Measurements from ENCODE around the gene DRAXIN. TPM values are rescaled to one million over a fixed set of nuclear protein-coding genes. Genes with fewer than 3 reads are reported as not detected.

The DRAXIN gene
- total RNA-seq, 5 donors from 2014 or later (not counting 1 experiment from before 2014, with no cell fraction given), result 0.18 to 2.0 (median 0.23) TPM

- Mint-ChIP-seq H3K27me3 (peaks cover 27 to 36% of the 10 kb centered on the region in 2 donors), H3K4me1 (peaks cover 26 to 35% (median 29%) of the 10 kb centered on the region in 3 donors), H3K4me3 (peak overlapping the region in 1 of 3 donors; percentile 78), H3K27ac (peak overlapping the region in 1 of 2 donors; percentile 36), H3K9me3 (no peaks in the 10 kb centered on the region), H3K36me3 (no peaks in the 10 kb centered on the region)
- H3K27ac ChIP-seq (ENCODE audit: low read length), result no peak overlapping the region
- DNase-seq, result no peak
- ChIA-PET CTCF (interaction anchor here in 1 of 2 donors (0.5 kb wide), 1 partner anchor 24 kb away, joined by 3 read pairs; no protein-coding TSS in a partner anchor), POLR2A (no interaction called here)
- H3K4me3 ChIP-seq (ENCODE audit: control insufficient read depth in 1 of 2, extremely low read depth in 1 of 2, low read length in 1 of 2), result no peak overlapping the region
- H3K36me3 ChIP-seq (ENCODE audit: control insufficient read depth in 2 of 2, extremely low read depth in 1 of 2, insufficient read depth in 1 of 2, low read length in 1 of 2), result no peaks in the 10 kb centered on the region
- peaks cover 9 to 53% of the 10 kb centered on the region in 2 experiments for H3K27me3 ChIP-seq (replicated peaks in 1 of 2; ENCODE audit: control insufficient read depth in 2 of 2, extremely low read depth in 1 of 2, insufficient read depth in 2 of 2, low read length in 1 of 2)
- peaks cover 8 to 34% of the 10 kb centered on the region in 2 experiments for H3K4me1 ChIP-seq (ENCODE audit: control insufficient read depth in 1 of 2, extremely low read depth in 1 of 2, insufficient read depth in 2 of 2, low read length in 2 of 2)
- no peak for ATAC-seq (replicated peaks in 1 of 4)
- H3K9me3 ChIP-seq, result no peaks in the 10 kb centered on the region
- WGBS (ENCODE audit: insufficient coverage), result 67% methylated on average over 3 of the region's 5 CpGs
These were observed 2.4 kb downstream of the DRAXIN start for GRCh38 chr1:11693917-11694316.

DNA sequence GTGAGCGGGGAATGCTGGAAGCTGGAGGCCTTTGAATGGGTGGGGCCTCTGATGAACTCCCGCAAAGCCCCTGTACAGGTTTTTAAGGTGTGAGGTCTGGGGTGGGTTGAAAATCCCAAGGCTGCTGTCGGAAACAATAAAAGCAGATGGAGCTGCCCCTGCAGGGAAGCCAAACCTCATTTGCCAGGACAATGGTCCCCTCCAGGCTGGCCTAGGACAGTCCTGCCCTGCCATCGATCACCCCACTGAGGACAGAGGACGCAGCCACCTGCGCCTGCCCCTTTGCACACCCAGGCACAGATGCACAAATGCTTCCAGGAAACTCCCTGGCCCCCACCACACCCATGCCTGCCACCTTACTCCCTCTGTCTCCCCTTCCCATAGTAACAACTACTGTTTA, 4.4 kb downstream of the DRAXIN start:
- H3K27me3 Mint-ChIP-seq, result peaks cover 15 to 21% of the 10 kb centered on the region in 2 donors
- H3K9me3 Mint-ChIP-seq, result no peaks in the 10 kb centered on the region
- H3K4me3 Mint-ChIP-seq, result no peak overlapping the region
- H3K27ac Mint-ChIP-seq, result no peak overlapping the region
- CTCF ChIA-PET, result interaction anchor here (0.7 to 0.9 kb wide), 2 partner anchors 31 to 45 kb away, joined by 3 to 4 read pairs; no protein-coding TSS in a partner anchor
- Histone ChIP-seq H3K4me3 (ENCODE audit: control insufficient read depth in 1 of 2, extremely low read depth in 1 of 2, low read length in 1 of 2) (no peak overlapping the region), H3K9me3 (no peaks in the 10 kb centered on the region), H3K36me3 (ENCODE audit: control insufficient read depth in 2 of 2, extremely low read depth in 1 of 2, insufficient read depth in 1 of 2, low read length in 1 of 2) (no peaks in the 10 kb centered on the region), H3K27ac (ENCODE audit: low read length) (no peak overlapping the region), H3K27me3 (replicated peaks in 1 of 2; ENCODE audit: control insufficient read depth in 2 of 2, extremely low read depth in 1 of 2, insufficient read depth in 2 of 2, low read length in 1 of 2) (peaks cover 0 to 45% of the 10 kb centered on the region in 2 experiments), H3K4me1 (ENCODE audit: control insufficient read depth in 1 of 2, extremely low read depth in 1 of 2, insufficient read depth in 2 of 2, low read length in 2 of 2) (peaks cover 3 to 28% of the 10 kb centered on the region in 2 experiments)
- POLR2A ChIA-PET, result no interaction called here
- peaks cover 18 to 25% (median 20%) of the 10 kb centered on the region in 3 donors for H3K4me1 Mint-ChIP-seq
- ATAC-seq (replicated peaks in 1 of 4), result no peak
- 96% methylated on average over 3 of the region's 6 CpGs for WGBS (ENCODE audit: insufficient coverage)
- no peak for DNase-seq
- no peaks in the 10 kb centered on the region for H3K36me3 Mint-ChIP-seq

DNA sequence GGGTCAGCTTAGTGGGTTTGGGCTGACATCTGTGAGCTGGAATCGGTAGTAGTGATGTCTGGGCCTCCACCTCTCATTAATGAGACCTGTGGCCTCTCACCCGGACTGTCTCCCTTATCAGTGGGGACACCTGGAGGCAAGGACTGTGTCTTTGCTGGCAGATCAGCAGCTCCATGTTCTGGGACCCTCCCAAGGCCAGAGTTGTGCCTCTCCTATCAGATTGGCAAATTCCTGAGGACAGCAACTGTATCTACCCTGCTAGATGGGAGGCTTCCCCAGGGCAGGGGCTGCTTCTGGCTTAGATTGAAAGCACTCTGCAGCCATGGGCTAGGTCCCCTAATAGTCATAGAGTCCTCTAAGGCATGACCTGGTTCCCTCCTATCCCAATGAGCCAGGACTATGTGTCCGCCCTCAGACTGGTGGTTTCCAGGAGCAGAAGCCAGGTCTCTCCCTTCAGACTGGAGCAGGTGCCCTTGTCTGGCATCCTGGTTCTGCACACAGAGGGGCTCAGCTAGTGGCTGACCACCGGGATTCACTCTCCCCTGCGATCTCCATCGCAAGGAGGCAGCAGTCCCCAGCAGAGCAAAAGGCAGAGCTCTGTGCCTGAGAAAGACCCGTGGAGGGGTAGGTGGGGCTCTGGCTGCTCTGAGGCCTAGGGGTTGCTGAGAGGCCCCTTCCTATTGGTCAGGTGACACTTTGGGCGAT, 5.8 kb downstream of the DRAXIN start:
- Histone ChIP-seq H3K9me3 (no peaks in the 10 kb centered on the region), H3K27me3 (replicated peaks in 1 of 2; ENCODE audit: control insufficient read depth in 2 of 2, extremely low read depth in 1 of 2, insufficient read depth in 2 of 2, low read length in 1 of 2) (peaks cover 2 to 48% of the 10 kb centered on the region in 2 experiments), H3K4me1 (ENCODE audit: control insufficient read depth in 1 of 2, extremely low read depth in 1 of 2, insufficient read depth in 2 of 2, low read length in 2 of 2) (peaks cover 0 to 18% of the 10 kb centered on the region in 2 experiments), H3K4me3 (ENCODE audit: control insufficient read depth in 1 of 2, extremely low read depth in 1 of 2, low read length in 1 of 2) (no peak overlapping the region), H3K27ac (ENCODE audit: low read length) (no peak overlapping the region), H3K36me3 (ENCODE audit: control insufficient read depth in 2 of 2, extremely low read depth in 1 of 2, insufficient read depth in 1 of 2, low read length in 1 of 2) (no peaks in the 10 kb centered on the region)
- H3K9me3 Mint-ChIP-seq, result no peaks in the 10 kb centered on the region
- no peak overlapping the region for H3K4me3 Mint-ChIP-seq
- no peak overlapping the region for H3K27ac Mint-ChIP-seq
- POLR2A ChIA-PET, result no interaction called here
- peaks cover 17 to 22% of the 10 kb centered on the region in 2 donors for H3K27me3 Mint-ChIP-seq
- DNase-seq (no peak), ATAC-seq (replicated peaks in 1 of 4) (no peak)
- CTCF ChIA-PET, result interaction anchor here in 1 of 2 donors (0.5 kb wide), 1 partner anchor 23 kb away, joined by 3 read pairs; no protein-coding TSS in a partner anchor
- H3K4me1 Mint-ChIP-seq, result peaks cover 17 to 21% (median 17%) of the 10 kb centered on the region in 3 donors
- WGBS (ENCODE audit: insufficient coverage), result 80% methylated on average over 6 of the region's 8 CpGs
- H3K36me3 Mint-ChIP-seq, result no peaks in the 10 kb centered on the region

GRCh38 chr1:11697893-11698210, 6.3 kb downstream of the DRAXIN start:
- Histone ChIP-seq H3K4me3 (ENCODE audit: control insufficient read depth in 1 of 2, extremely low read depth in 1 of 2, low read length in 1 of 2) (no peak overlapping the region), H3K27ac (ENCODE audit: low read length) (no peak overlapping the region), H3K4me1 (ENCODE audit: control insufficient read depth in 1 of 2, extremely low read depth in 1 of 2, insufficient read depth in 2 of 2, low read length in 2 of 2) (peaks cover 0 to 13% of the 10 kb centered on the region in 2 experiments), H3K9me3 (no peaks in the 10 kb centered on the region), H3K27me3 (replicated peaks in 1 of 2; ENCODE audit: control insufficient read depth in 2 of 2, extremely low read depth in 1 of 2, insufficient read depth in 2 of 2, low read length in 1 of 2) (peaks cover 3 to 43% of the 10 kb centered on the region in 2 experiments), H3K36me3 (ENCODE audit: control insufficient read depth in 2 of 2, extremely low read depth in 1 of 2, insufficient read depth in 1 of 2, low read length in 1 of 2) (no peaks in the 10 kb centered on the region)
- ATAC-seq (replicated peaks in 1 of 4) (no peak), DNase-seq (no peak)
- WGBS (ENCODE audit: insufficient coverage), result 48% methylated on average over 2 of the region's 5 CpGs
- Mint-ChIP-seq H3K9me3 (no peaks in the 10 kb centered on the region), H3K27me3 (peaks cover 12 to 17% of the 10 kb centered on the region in 2 donors), H3K4me3 (no peak overlapping the region), H3K4me1 (peaks cover 12 to 16% (median 12%) of the 10 kb centered on the region in 3 donors), H3K36me3 (no peaks in the 10 kb centered on the region), H3K27ac (no peak overlapping the region)
- ChIA-PET POLR2A (no interaction called here), CTCF (no interaction called here)

DNA sequence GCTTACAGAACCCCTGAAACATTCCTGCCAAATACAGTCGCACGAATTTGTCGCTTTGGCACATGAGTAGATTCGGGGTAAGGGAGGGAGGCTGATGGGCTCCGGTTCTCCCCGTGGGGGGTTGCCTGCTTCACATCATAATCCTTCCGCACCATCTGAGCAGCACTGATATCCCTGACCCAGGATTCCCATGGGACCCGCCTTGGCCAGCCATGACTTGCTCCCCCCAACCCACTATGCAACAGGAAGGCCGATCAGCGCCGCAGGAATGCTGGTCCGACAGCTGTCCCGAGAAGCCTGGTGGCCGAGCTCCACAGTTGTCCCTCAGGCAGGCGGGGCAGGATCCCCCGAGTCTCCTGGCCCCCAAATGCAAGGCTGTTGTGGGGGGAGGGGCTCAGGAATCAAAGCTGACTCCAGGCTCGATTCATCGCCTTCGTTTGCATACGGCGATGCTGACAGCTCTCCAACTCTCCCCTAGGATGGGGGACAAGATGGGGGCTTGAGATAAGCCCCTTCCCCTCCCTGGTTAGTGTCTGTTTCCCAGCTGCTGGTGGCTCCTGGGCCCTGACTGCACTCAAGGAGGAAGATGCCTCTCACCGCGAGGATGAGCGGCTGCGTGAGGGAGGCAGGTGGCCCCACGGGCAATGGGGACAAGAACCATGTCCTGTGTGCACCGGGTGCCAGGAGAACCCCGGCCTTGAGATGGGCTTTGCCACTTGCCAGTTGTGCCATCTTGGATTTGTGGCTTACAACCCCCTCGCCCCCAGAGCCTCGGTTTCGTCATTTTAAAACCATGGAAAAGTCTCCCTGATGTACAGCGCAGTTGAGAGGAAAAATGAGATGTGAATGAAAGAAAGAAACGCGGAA, 9.3 kb downstream of the DRAXIN start:
- H3K4me1 Mint-ChIP-seq, result peaks cover 0 to 2% (median 0%) of the 10 kb centered on the region in 3 donors
- ChIA-PET CTCF (no interaction called here), POLR2A (no interaction called here)
- no peak overlapping the region for H3K27ac Mint-ChIP-seq
- no peaks in the 10 kb centered on the region for H3K36me3 Mint-ChIP-seq
- H3K9me3 Mint-ChIP-seq, result no peaks in the 10 kb centered on the region
- Histone ChIP-seq H3K27me3 (replicated peaks in 1 of 2; ENCODE audit: control insufficient read depth in 2 of 2, extremely low read depth in 1 of 2, insufficient read depth in 2 of 2, low read length in 1 of 2) (peaks cover 3 to 48% of the 10 kb centered on the region in 2 experiments), H3K9me3 (no peaks in the 10 kb centered on the region), H3K27ac (ENCODE audit: low read length) (no peak overlapping the region), H3K4me3 (ENCODE audit: control insufficient read depth in 1 of 2, extremely low read depth in 1 of 2, low read length in 1 of 2) (no peak overlapping the region), H3K36me3 (ENCODE audit: control insufficient read depth in 2 of 2, extremely low read depth in 1 of 2, insufficient read depth in 1 of 2, low read length in 1 of 2) (no peaks in the 10 kb centered on the region), H3K4me1 (ENCODE audit: control insufficient read depth in 1 of 2, extremely low read depth in 1 of 2, insufficient read depth in 2 of 2, low read length in 2 of 2) (no peaks in the 10 kb centered on the region)
- H3K4me3 Mint-ChIP-seq, result no peak overlapping the region
- DNase-seq (no peak), ATAC-seq (replicated peaks in 1 of 4) (no peak)
- WGBS (ENCODE audit: insufficient coverage), result 68% methylated on average over 14 of the region's 34 CpGs
- peaks cover 8 to 11% of the 10 kb centered on the region in 2 donors for H3K27me3 Mint-ChIP-seq

- H3K4me3 ChIP-seq (ENCODE audit: control insufficient read depth in 1 of 2, extremely low read depth in 1 of 2, low read length in 1 of 2), result no peak overlapping the region
- no peaks in the 10 kb centered on the region for H3K4me1 ChIP-seq (ENCODE audit: control insufficient read depth in 1 of 2, extremely low read depth in 1 of 2, insufficient read depth in 2 of 2, low read length in 2 of 2)
- no peak overlapping the region for H3K27ac Mint-ChIP-seq
- CTCF ChIA-PET, result no interaction called here
- no peaks in the 10 kb centered on the region for H3K36me3 Mint-ChIP-seq
- no peaks in the 10 kb centered on the region for H3K36me3 ChIP-seq (ENCODE audit: control insufficient read depth in 2 of 2, extremely low read depth in 1 of 2, insufficient read depth in 1 of 2, low read length in 1 of 2)
- POLR2A ChIA-PET, result no interaction called here
- H3K9me3 Mint-ChIP-seq, result no peaks in the 10 kb centered on the region
- H3K4me3 Mint-ChIP-seq, result no peak overlapping the region
- H3K27me3 ChIP-seq (replicated peaks in 1 of 2; ENCODE audit: control insufficient read depth in 2 of 2, extremely low read depth in 1 of 2, insufficient read depth in 2 of 2, low read length in 1 of 2), result peaks cover 3 to 50% of the 10 kb centered on the region in 2 experiments
- H3K27me3 Mint-ChIP-seq, result peaks cover 8 to 11% of the 10 kb centered on the region in 2 donors
- peaks cover 0 to 2% (median 0%) of the 10 kb centered on the region in 3 donors for H3K4me1 Mint-ChIP-seq
- DNase-seq (no peak), ATAC-seq (replicated peaks in 1 of 4) (no peak)
- WGBS (ENCODE audit: insufficient coverage), result 76% methylated on average over 15 of the region's 15 CpGs
- H3K9me3 ChIP-seq, result no peaks in the 10 kb centered on the region
- no peak overlapping the region for H3K27ac ChIP-seq (ENCODE audit: low read length)
These were observed 10.0 kb downstream of the DRAXIN start for GRCh38 chr1:11701551-11701961.
